Measurements from ENCODE around the gene TMEM169.
"Not testable (repeated sequence)": the region's sequence is repeated elsewhere in the genome, so short reads cannot be mapped to it uniquely, and the experiment has no call there.

Gene TMEM169

DNA sequence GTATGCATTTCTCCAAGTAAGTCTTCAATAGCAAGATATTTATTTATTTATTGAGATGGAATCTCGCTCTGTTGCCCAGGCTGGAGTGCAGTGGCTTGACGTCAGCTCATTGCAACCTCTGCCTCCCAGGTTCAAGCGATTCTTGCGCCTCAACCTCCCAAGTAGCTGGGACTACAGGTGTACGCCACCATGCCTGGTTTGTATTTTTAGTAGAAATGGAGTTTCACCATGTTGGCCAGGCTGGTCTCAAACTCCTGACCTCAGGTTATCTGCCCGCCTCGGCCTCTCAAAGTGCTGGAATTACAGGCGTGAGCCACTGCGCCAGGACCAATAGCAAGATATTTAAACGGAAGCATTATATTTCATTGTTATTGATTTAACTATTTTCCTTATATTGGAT, 1.7 kb upstream of the TMEM169 start:
- H3K27ac Mint-ChIP-seq; H3K9me3 Mint-ChIP-seq; H3K4me3 Mint-ChIP-seq; H3K36me3 Mint-ChIP-seq (ENCODE audit: low read depth); H3K27me3 Mint-ChIP-seq: not testable (repeated sequence)
- peaks cover 27% of the 10 kb centered on the region for H3K4me1 Mint-ChIP-seq (ENCODE audit: low read depth)
- intact Hi-C loops (cut with micrococcal nuclease) = loop anchor here (2.0 kb wide), 1 partner anchor 27 kb away; no protein-coding TSS in a partner anchor

GRCh38 chr2:216081012-216081411, 707 bp upstream of the TMEM169 start:
- Mint-ChIP-seq H3K4me1 (ENCODE audit: low read depth) (peaks cover 27% of the 10 kb centered on the region), H3K4me3 (peak overlapping the region; percentile 91), H3K9me3 (no peaks in the 10 kb centered on the region), H3K27ac (peak overlapping the region; percentile 77), H3K27me3 (peaks cover 8% of the 10 kb centered on the region), H3K36me3 (ENCODE audit: low read depth) (peaks cover 9% of the 10 kb centered on the region)
- intact Hi-C loops (cut with micrococcal nuclease) = loop anchor here (2.0 kb wide), 1 partner anchor 26 kb away; no protein-coding TSS in a partner anchor

- intact Hi-C loops (cut with micrococcal nuclease) = no loop called here
These were observed 495 bp downstream of the TMEM169 start for GRCh38 chr2:216082117-216082711.

DNA sequence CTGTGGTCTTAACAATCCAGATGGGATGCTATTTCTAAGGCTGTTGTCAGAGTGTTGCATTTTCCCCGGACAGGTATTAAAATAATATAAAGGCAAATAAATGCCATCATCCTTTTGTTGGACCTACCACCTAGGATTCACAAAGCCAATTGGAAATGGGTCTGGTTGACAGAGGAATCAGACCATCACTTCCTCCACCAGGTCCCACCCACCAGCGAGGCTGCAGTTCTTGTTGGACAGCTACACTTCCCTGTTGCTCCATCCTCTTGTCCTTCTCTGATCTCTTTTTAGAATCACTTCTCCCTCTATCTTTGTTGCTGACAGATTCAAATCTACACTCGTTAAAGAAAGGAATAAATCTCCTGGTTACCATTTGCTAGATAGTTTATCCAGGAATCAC, 1.1 kb downstream of the TMEM169 start:
- intact Hi-C loops (cut with micrococcal nuclease) = no loop called here
- Mint-ChIP-seq H3K27ac (no peak overlapping the region), H3K36me3 (ENCODE audit: low read depth) (peaks cover 9% of the 10 kb centered on the region), H3K4me1 (ENCODE audit: low read depth) (peaks cover 27% of the 10 kb centered on the region), H3K9me3 (no peaks in the 10 kb centered on the region), H3K4me3 (no peak overlapping the region), H3K27me3 (peaks cover 8% of the 10 kb centered on the region)

More at GRCh38 chr2:216082117-216082711, 495 bp downstream of the TMEM169 start:
- H3K27ac Mint-ChIP-seq = peak overlapping the region; percentile 77
- H3K4me3 Mint-ChIP-seq = peak overlapping the region; percentile 91
- peaks cover 8% of the 10 kb centered on the region for H3K27me3 Mint-ChIP-seq
- peaks cover 9% of the 10 kb centered on the region for H3K36me3 Mint-ChIP-seq (ENCODE audit: low read depth)
- H3K9me3 Mint-ChIP-seq = no peaks in the 10 kb centered on the region
- H3K4me1 Mint-ChIP-seq (ENCODE audit: low read depth) = peaks cover 27% of the 10 kb centered on the region

GRCh38 chr2:216083464-216084281, 2.0 kb downstream of the TMEM169 start:
- Mint-ChIP-seq H3K27ac (no peak overlapping the region), H3K27me3 (peaks cover 8% of the 10 kb centered on the region), H3K9me3 (no peaks in the 10 kb centered on the region), H3K4me3 (no peak overlapping the region), H3K36me3 (ENCODE audit: low read depth) (peaks cover 9% of the 10 kb centered on the region), H3K4me1 (ENCODE audit: low read depth) (peaks cover 27% of the 10 kb centered on the region)
- intact Hi-C loops (cut with micrococcal nuclease) = no loop called here

GRCh38 chr2:216084547-216084946, 2.8 kb downstream of the TMEM169 start:
- H3K27ac Mint-ChIP-seq = peak overlapping the region; percentile 17
- intact Hi-C loops (cut with micrococcal nuclease) = no loop called here
- H3K4me1 Mint-ChIP-seq (ENCODE audit: low read depth) = peaks cover 27% of the 10 kb centered on the region

GRCh38 chr2:216086207-216086893, 4.6 kb downstream of the TMEM169 start:
- Mint-ChIP-seq H3K4me1 (ENCODE audit: low read depth) (peaks cover 30% of the 10 kb centered on the region), H3K27ac (no peak overlapping the region), H3K27me3 (peaks cover 8% of the 10 kb centered on the region), H3K36me3 (ENCODE audit: low read depth) (peaks cover 7% of the 10 kb centered on the region), H3K4me3 (no peak overlapping the region), H3K9me3 (no peaks in the 10 kb centered on the region)
- intact Hi-C loops (cut with micrococcal nuclease) = no loop called here

More at GRCh38 chr2:216084547-216084946, 2.8 kb downstream of the TMEM169 start:
- Mint-ChIP-seq H3K9me3 (no peaks in the 10 kb centered on the region), H3K36me3 (ENCODE audit: low read depth) (peaks cover 9% of the 10 kb centered on the region), H3K4me3 (no peak overlapping the region), H3K27me3 (peaks cover 8% of the 10 kb centered on the region)

GRCh38 chr2:216090369-216090786, 8.7 kb downstream of the TMEM169 start:
- Mint-ChIP-seq H3K36me3 (ENCODE audit: low read depth) (no peaks in the 10 kb centered on the region), H3K4me1 (ENCODE audit: low read depth) (peaks cover 6% of the 10 kb centered on the region), H3K9me3 (no peaks in the 10 kb centered on the region), H3K27ac (no peak overlapping the region), H3K4me3 (no peak overlapping the region), H3K27me3 (peaks cover 3% of the 10 kb centered on the region)
- intact Hi-C loops (cut with micrococcal nuclease) = no loop called here

DNA sequence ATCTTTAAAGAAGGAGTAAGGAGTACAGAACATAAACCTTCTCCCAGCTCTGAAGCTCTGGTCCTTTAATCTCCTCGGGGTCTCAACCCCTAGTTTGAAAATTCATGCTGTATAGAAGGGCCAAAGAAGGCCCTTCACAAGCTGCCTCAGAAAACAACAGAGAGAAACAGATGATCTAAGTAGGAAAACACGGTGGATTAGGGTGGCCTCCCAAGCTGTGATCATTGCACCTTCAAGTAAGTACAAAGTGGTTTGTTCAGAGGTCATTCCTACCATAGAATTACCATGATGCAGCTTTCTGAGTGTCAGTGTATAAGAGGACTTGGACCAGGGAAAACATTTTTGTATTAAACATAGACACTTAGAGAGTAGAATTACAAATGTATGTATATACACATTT, 10.9 kb downstream of the TMEM169 start:
- Mint-ChIP-seq H3K4me1 (ENCODE audit: low read depth) (peaks cover 6% of the 10 kb centered on the region), H3K36me3 (ENCODE audit: low read depth) (no peaks in the 10 kb centered on the region), H3K27ac (no peak overlapping the region), H3K4me3 (no peak overlapping the region), H3K9me3 (no peaks in the 10 kb centered on the region), H3K27me3 (peaks cover 5% of the 10 kb centered on the region)
- intact Hi-C loops (cut with micrococcal nuclease) = no loop called here

DNA sequence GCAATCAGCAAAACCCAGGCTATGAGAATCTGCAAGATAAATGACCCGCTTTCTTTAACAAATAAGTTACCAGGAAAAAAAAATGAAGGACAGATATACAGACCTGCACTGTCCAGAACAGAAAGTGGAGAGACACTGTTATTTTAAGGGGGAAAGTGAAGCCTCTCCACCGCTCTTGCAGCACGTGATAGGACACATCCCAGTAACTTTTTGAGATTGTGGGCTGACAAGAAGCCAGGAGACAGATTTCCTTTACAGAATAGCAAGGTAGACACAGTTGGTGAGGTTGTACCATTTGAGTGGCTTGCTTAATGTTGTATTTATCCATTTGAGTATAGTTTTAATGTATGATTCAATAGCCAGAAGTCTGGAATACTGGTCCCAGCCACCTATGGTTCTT, 13.0 kb downstream of the TMEM169 start:
- H3K9me3 Mint-ChIP-seq = no peaks in the 10 kb centered on the region
- no peak overlapping the region for H3K4me3 Mint-ChIP-seq
- no peaks in the 10 kb centered on the region for H3K36me3 Mint-ChIP-seq (ENCODE audit: low read depth)
- peaks cover 6% of the 10 kb centered on the region for H3K4me1 Mint-ChIP-seq (ENCODE audit: low read depth)
- H3K27me3 Mint-ChIP-seq = peaks cover 5% of the 10 kb centered on the region
- no peak overlapping the region for H3K27ac Mint-ChIP-seq
- intact Hi-C loops (cut with micrococcal nuclease) = no loop called here

DNA sequence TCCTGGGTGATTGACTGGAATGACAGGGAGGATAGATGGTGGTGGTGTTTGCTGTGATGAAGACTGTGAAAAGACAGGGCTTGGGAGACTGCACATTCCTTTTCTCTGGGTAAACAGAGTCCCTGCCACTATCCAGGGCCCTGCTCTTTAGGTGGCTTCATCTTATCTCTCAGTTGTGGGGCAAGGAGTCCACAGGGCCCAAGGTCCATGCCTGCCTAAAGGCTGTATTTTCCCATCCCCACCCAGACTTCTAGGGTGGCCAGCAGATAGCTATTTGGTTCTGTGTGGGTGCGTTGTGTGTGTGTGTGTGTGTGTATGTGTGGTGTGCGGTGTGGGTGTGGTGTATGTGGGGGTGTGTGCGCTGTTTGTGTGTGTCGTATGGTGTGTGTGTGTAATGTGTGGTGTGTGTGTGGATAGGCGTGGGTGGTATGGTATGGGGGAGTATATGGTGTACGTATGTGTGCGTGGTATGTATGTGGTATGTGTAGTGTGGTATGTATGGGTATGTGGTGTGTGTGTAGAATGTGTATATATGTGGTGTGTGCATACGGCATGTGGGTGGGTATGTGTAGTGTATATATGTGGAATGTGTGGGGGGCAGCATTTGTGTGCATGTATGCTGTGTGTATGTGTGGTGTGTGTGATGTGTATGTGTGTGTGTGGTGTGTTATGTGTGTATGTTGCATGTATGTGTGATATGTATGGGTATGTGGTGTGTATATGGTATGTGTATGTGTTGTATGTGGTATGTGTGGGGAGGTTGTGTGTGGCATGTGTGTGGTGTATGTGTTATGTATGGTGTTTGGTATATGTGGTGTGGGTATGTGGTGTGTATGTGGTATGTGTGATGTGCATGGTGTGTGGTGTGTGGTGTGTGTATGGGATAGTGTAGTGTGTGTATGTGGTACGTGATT, 17.0 kb downstream of the TMEM169 start:
- H3K27me3 Mint-ChIP-seq = peaks cover 8% of the 10 kb centered on the region
- H3K36me3 Mint-ChIP-seq (ENCODE audit: low read depth) = no peaks in the 10 kb centered on the region
- no peaks in the 10 kb centered on the region for H3K9me3 Mint-ChIP-seq
- no peak overlapping the region for H3K4me3 Mint-ChIP-seq
- H3K27ac Mint-ChIP-seq = no peak overlapping the region
- intact Hi-C loops (cut with micrococcal nuclease) = no loop called here
- peaks cover 4% of the 10 kb centered on the region for H3K4me1 Mint-ChIP-seq (ENCODE audit: low read depth)

DNA sequence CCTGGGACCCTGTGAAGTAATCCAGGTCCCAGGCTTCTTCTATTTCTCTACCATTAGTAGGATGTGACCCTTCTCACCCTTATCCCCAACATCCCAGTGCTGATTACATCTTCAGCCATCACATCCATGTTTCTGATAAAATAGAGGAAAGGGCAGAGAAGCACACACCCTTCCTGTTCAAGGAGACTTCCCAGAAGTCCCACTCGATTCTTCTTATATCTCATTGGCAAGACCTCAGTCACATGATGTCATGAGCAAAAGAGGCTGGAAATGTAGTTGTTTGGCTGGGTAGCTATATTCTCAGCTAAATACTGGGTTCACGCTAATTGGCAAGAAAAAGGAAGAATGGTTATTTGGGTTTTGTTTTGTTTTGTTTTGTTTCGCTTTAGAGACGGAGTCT, 19.4 kb downstream of the TMEM169 start:
- no peak overlapping the region for H3K27ac Mint-ChIP-seq
- H3K4me1 Mint-ChIP-seq (ENCODE audit: low read depth) = peaks cover 4% of the 10 kb centered on the region
- H3K4me3 Mint-ChIP-seq = no peak overlapping the region
- H3K9me3 Mint-ChIP-seq = no peaks in the 10 kb centered on the region
- peaks cover 10% of the 10 kb centered on the region for H3K27me3 Mint-ChIP-seq
- no peaks in the 10 kb centered on the region for H3K36me3 Mint-ChIP-seq (ENCODE audit: low read depth)
- intact Hi-C loops (cut with micrococcal nuclease) = no loop called here

DNA sequence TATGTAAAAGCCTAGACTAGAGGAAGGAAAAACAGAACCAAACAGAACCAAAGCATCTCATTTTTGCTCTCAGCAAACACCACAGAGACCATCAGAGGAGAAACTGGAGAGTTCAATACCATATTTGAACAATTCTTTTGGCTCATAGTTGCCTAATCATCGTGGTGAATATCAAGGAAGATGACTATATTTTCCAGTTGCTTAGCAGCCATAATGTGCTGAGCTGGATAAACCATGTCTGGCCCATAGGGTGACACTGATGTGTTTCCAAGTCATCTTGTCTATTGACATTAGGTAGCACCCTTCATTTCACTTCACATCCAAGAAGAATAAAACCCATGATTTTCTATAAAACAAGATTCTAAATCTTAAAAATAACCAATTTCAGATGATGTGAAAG, 21.5 kb downstream of the TMEM169 start:
- intact Hi-C loops (cut with micrococcal nuclease) = no loop called here

More for the DNA sequence above, 21.5 kb downstream of the TMEM169 start:
- Mint-ChIP-seq H3K4me3 (no peak overlapping the region), H3K9me3 (no peaks in the 10 kb centered on the region), H3K36me3 (ENCODE audit: low read depth) (no peaks in the 10 kb centered on the region), H3K27me3 (peaks cover 14% of the 10 kb centered on the region), H3K27ac (no peak overlapping the region), H3K4me1 (ENCODE audit: low read depth) (peaks cover 4% of the 10 kb centered on the region)
